ENCODE measurements around the gene TNFRSF21.

- no peak for TF ChIP-seq POLR2A (IDR thresholded peaks at IDR 0.05; ENCODE audit: low read depth, low read length)
- TF ChIP-seq POLR2AphosphoS5 (IDR thresholded peaks at IDR 0.05; ENCODE audit: low read depth, low read length) = no peak
These were observed 44.2 kb upstream of the TNFRSF21 start for GRCh38 chr6:47353871-47354270.

Measured in GM12892 (cell line).